H9 (cell line): ENCODE results near the gene KIAA0753. TPM values are rescaled to one million over a fixed set of nuclear protein-coding genes. Genes with fewer than 3 reads are reported as not detected.

Experiments used
- DNase-seq: peaks from one replicate; pipeline ENCODE4 v3.0.0-alpha.2; 2017
- H2AFZ ChIP-seq: one replicate; pipeline ENCODE4 v1.6.1; 2013; ENCODE audit warnings: mild to moderate bottlenecking, low read length, control low read depth, moderate library complexity
- H2AK5ac ChIP-seq: 2 replicates; pipeline ENCODE4 v1.6.1; 2013; ENCODE audit warnings: low read length, control low read depth, mixed read lengths; ENCODE audit not compliant: insufficient read length
- H2BK120ac ChIP-seq: one replicate; pipeline ENCODE4 v1.6.1; 2013; ENCODE audit warnings: low read depth, mild to moderate bottlenecking, low read length, control low read depth, inconsistent platforms; ENCODE audit not compliant: poor library complexity, severe bottlenecking
- H2BK12ac ChIP-seq: 2 replicates; pipeline ENCODE4 v1.6.1; 2013; ENCODE audit warnings: low read length, control low read depth, mixed read lengths, low read depth; ENCODE audit not compliant: insufficient read length
- H2BK15ac ChIP-seq: 2 replicates; pipeline ENCODE4 v1.6.1; 2013; ENCODE audit warnings: low read depth, low read length, control low read depth
- H2BK20ac ChIP-seq: one replicate; pipeline ENCODE4 v1.6.1; 2013; ENCODE audit warnings: low read depth, mild to moderate bottlenecking, low read length, control low read depth, inconsistent platforms; ENCODE audit not compliant: poor library complexity, severe bottlenecking
- H2BK5ac ChIP-seq: 2 replicates; pipeline ENCODE4 v1.6.1; 2013; ENCODE audit warnings: low read length, control low read depth, mixed read lengths; ENCODE audit not compliant: insufficient read length
- H3K14ac ChIP-seq: 2 replicates; pipeline ENCODE4 v1.6.1; 2013; ENCODE audit warnings: low read length, control low read depth; ENCODE audit not compliant: insufficient read depth
- H3K18ac ChIP-seq: 2 replicates; pipeline ENCODE4 v1.6.1; 2013; ENCODE audit warnings: low read depth, mild to moderate bottlenecking, mixed read lengths, low read length, control low read depth; ENCODE audit not compliant: insufficient read length
- H3K23ac ChIP-seq: 2 replicates; pipeline ENCODE4 v1.6.1; 2013; ENCODE audit warnings: low read length, control low read depth, mixed read lengths, low read depth; ENCODE audit not compliant: insufficient read length
- H3K23me2 ChIP-seq: 2 replicates; pipeline ENCODE4 v1.6.1; 2013; ENCODE audit warnings: low read depth, mild to moderate bottlenecking, mixed read lengths, low read length, control low read depth; ENCODE audit not compliant: insufficient read length, poor library complexity, severe bottlenecking
- H3K27ac ChIP-seq: 2 replicates; pipeline ENCODE4 v1.5.1; 2013; ENCODE audit warnings: low read length, control low read depth, mixed read lengths, low read depth; ENCODE audit not compliant: insufficient read length
- H3K27me3 ChIP-seq: 2 replicates; pipeline ENCODE4 v1.6.1; 2013; ENCODE audit warnings: low read length, control low read depth, inconsistent platforms; ENCODE audit not compliant: insufficient read depth
- H3K4ac ChIP-seq: 2 replicates; pipeline ENCODE4 v1.6.1; 2013; ENCODE audit warnings: low read depth, mild to moderate bottlenecking, control low read depth, inconsistent platforms, low read length, moderate library complexity
- H3K4me1 ChIP-seq: 2 replicates; pipeline ENCODE4 v1.6.1; 2013; ENCODE audit warnings: low read length, control low read depth, inconsistent platforms; ENCODE audit not compliant: insufficient read depth
- H3K4me2 ChIP-seq: 2 replicates; pipeline ENCODE4 v1.6.1; 2013; ENCODE audit warnings: low read length, control low read depth, mixed read lengths; ENCODE audit not compliant: insufficient read length, insufficient read depth
- H3K56ac ChIP-seq: 2 replicates; pipeline ENCODE4 v1.6.1; 2013; ENCODE audit warnings: low read depth, mild to moderate bottlenecking, mixed read lengths, low read length, control low read depth; ENCODE audit not compliant: insufficient read length
- H3K79me1 ChIP-seq: 2 replicates; pipeline ENCODE4 v1.6.1; 2013; ENCODE audit warnings: low read depth, mild to moderate bottlenecking, moderate library complexity, low read length, control low read depth, inconsistent platforms; ENCODE audit not compliant: insufficient read depth, poor library complexity, severe bottlenecking
- H3K79me2 ChIP-seq: 2 replicates; pipeline ENCODE4 v1.6.1; 2013; ENCODE audit warnings: low read length, control low read depth, inconsistent platforms; ENCODE audit not compliant: insufficient read depth
- H3K9ac ChIP-seq: 2 replicates; pipeline ENCODE4 v1.6.1; 2013; ENCODE audit warnings: low read length, control low read depth, mixed read lengths; ENCODE audit not compliant: insufficient read length; ENCODE audit errors: extremely low read depth
- H3K9me3 ChIP-seq: one replicate; pipeline ENCODE4 v1.6.1; 2013; ENCODE audit warnings: low read depth, low read length, inconsistent platforms; ENCODE audit not compliant: control insufficient read depth
- H3T11ph ChIP-seq: one replicate; pipeline ENCODE4 v1.6.1; 2013; ENCODE audit warnings: mild to moderate bottlenecking, low read length, control low read depth, inconsistent platforms
- H4K20me1 ChIP-seq: one replicate; pipeline ENCODE4 v1.6.1; 2013; ENCODE audit not compliant: control insufficient read depth, insufficient read length, insufficient read depth
- H4K5ac ChIP-seq: 2 replicates; pipeline ENCODE4 v1.6.1; 2013; ENCODE audit warnings: low read depth, mild to moderate bottlenecking, mixed read lengths, low read length, control low read depth; ENCODE audit not compliant: insufficient read length
- H4K8ac ChIP-seq: replicated peaks from 2 replicates; pipeline ENCODE4 v1.6.1; 2013; ENCODE audit warnings: low read length, control low read depth, mixed read lengths, low read depth; ENCODE audit not compliant: insufficient read length
- H4K91ac ChIP-seq: 2 replicates; pipeline ENCODE4 v1.6.1; 2013; ENCODE audit warnings: low read depth, mild to moderate bottlenecking, moderate library complexity, mixed read lengths, low read length, control low read depth; ENCODE audit not compliant: insufficient read length
- H3K27ac Mint-ChIP-seq, 3 experiments: 2 replicates in 2 of 3; 3 replicates in 1 of 3; pipeline ENCODE4 v1.8.0; 2020 to 2021; ENCODE audit warnings: mixed read lengths in 3 of 3, mild to moderate bottlenecking in 1 of 3, moderate library complexity in 1 of 3
- H3K27me3 Mint-ChIP-seq: 2 replicates; pipeline ENCODE4 v1.8.0; 2021; ENCODE audit warnings: low read depth, mild to moderate bottlenecking, moderate library complexity, mixed read lengths
- H3K36me3 Mint-ChIP-seq, 3 experiments: 2 replicates in 2 of 3; 3 replicates in 1 of 3; pipeline ENCODE4 v1.8.0; 2020 to 2021; ENCODE audit warnings: low read depth in 3 of 3, mixed read lengths in 3 of 3; ENCODE audit not compliant: insufficient read depth in 1 of 3
- H3K4me1 Mint-ChIP-seq, 2 experiments: 2 replicates each; pipeline ENCODE4 v1.8.0; 2020; ENCODE audit warnings: mixed read lengths in 2 of 2
- H3K4me3 Mint-ChIP-seq, 2 experiments: 2 replicates in 1 of 2; 3 replicates in 1 of 2; pipeline ENCODE4 v1.8.0; 2020 to 2021; ENCODE audit warnings: mild to moderate bottlenecking in 2 of 2, mixed read lengths in 2 of 2, moderate library complexity in 1 of 2
- H3K9me3 Mint-ChIP-seq, 2 experiments: 2 replicates in 1 of 2; 3 replicates in 1 of 2; pipeline ENCODE4 v1.8.0; 2020; ENCODE audit warnings: mild to moderate bottlenecking in 2 of 2, mixed read lengths in 2 of 2, moderate library complexity in 1 of 2
- WGBS: extraction: QIAGEN DNeasy Blood & Tissue Kit; methylation state at CpG from one replicate; pipeline ENCODE4 v1.1.7; 2013; ENCODE audit warnings: missing lambda C conversion rate, low lambda C conversion rate, mixed read lengths; ENCODE audit not compliant: insufficient read length; ENCODE audit errors: extremely low coverage; 5-methylcytosine and 5-hydroxymethylcytosine counted together
- total RNA-seq: library from RNA; stranded (reverse); gene quantifications from 2 replicates; pipeline ENCODE4 v1.2.1, GENCODE V29; 2021
- TF ChIP-seq, protein P1 (sequence below): fragments of 200-600 bp; sonication (generic); conservative IDR thresholded peaks from 3 replicates; pipeline ENCODE4 v1.8.0; 2021; ENCODE audit warnings: antibody characterized with exemption, mild to moderate bottlenecking

KIAA0753 gene
- total RNA-seq, 1 experiment from 2014 or later: 37.2 TPM

DNA sequence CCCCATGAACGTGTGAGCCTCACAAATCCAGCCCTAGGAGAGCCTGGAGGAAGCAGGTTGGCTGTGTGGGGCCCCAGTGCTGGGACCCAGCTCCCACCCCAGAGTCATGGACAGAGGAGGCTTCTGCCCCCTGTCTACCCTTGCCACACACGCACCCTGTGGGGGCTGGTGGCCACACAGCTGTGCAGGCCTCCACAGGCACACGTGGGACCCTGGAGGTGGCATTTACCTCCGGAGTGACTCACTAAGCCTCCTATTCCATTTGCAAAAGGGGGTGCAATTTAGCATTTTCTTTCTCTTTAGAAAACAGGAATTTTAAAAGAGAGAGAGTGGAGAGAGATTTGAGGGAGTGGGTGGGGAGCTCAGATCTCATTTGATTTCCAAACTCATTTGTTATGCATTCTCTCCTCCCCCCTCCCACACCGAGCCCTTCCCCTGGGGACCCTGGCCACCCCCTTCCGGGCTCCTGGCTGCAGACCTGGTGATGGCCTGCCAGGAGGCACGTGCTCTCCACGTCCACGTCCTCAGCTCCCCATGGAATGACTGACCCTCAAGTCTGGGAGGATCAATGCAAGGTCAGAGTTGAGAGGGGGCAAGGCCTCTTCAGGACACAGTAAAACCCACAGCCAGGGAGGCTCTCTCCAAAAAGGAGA, 91.0 kb downstream of the KIAA0753 start:
- H4K91ac ChIP-seq: no peak overlapping the region
- H3K27ac ChIP-seq: no peak overlapping the region
- no peak overlapping the region for H3K9ac ChIP-seq
- H3K4ac ChIP-seq: no peak overlapping the region
- WGBS: no CpG with 5 or more reads among the region's 9 CpGs
- Mint-ChIP-seq H3K36me3 (no peaks in the 10 kb centered on the region), H3K4me1 (peaks cover 46 to 58% of the 10 kb centered on the region in 2 experiments), H3K9me3 (no peaks in the 10 kb centered on the region), H3K27ac (peak overlapping the region in 2 of 3 experiments; percentile 22 to 39; a peak in 1 of 7 replicates), H3K27me3 (peaks cover 26% of the 10 kb centered on the region), H3K4me3 (no peak overlapping the region)
- no peak overlapping the region for H3K18ac ChIP-seq
- H3K56ac ChIP-seq: no peak overlapping the region
- TF ChIP-seq, protein P1, sequence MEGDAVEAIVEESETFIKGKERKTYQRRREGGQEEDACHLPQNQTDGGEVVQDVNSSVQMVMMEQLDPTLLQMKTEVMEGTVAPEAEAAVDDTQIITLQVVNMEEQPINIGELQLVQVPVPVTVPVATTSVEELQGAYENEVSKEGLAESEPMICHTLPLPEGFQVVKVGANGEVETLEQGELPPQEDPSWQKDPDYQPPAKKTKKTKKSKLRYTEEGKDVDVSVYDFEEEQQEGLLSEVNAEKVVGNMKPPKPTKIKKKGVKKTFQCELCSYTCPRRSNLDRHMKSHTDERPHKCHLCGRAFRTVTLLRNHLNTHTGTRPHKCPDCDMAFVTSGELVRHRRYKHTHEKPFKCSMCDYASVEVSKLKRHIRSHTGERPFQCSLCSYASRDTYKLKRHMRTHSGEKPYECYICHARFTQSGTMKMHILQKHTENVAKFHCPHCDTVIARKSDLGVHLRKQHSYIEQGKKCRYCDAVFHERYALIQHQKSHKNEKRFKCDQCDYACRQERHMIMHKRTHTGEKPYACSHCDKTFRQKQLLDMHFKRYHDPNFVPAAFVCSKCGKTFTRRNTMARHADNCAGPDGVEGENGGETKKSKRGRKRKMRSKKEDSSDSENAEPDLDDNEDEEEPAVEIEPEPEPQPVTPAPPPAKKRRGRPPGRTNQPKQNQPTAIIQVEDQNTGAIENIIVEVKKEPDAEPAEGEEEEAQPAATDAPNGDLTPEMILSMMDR: no peak; the same call in 2 of the 3 replicates
- H3K4me1 ChIP-seq: peaks cover 4% of the 10 kb centered on the region; the same call in 1 of the 2 replicates
- H2BK12ac ChIP-seq: no peak overlapping the region
- H3K79me2 ChIP-seq: no peaks in the 10 kb centered on the region
- H2BK5ac ChIP-seq: no peak overlapping the region
- H3K79me1 ChIP-seq: no peaks in the 10 kb centered on the region
- no peak overlapping the region for H4K5ac ChIP-seq
- H3K23ac ChIP-seq: no peak overlapping the region
- no peak overlapping the region for H2AFZ ChIP-seq
- H3T11ph ChIP-seq: no peak overlapping the region
- no peaks in the 10 kb centered on the region for H4K20me1 ChIP-seq
- no peak overlapping the region for H2BK20ac ChIP-seq
- no peak overlapping the region for H2BK120ac ChIP-seq
- H4K8ac ChIP-seq: no peak overlapping the region
- no peaks in the 10 kb centered on the region for H3K9me3 ChIP-seq
- DNase-seq: no peak
- H2AK5ac ChIP-seq: no peak overlapping the region
- H3K14ac ChIP-seq: no peak overlapping the region
- no peak overlapping the region for H3K4me2 ChIP-seq
- H3K27me3 ChIP-seq: no peaks in the 10 kb centered on the region; the same call in 1 of the 2 replicates
- no peaks in the 10 kb centered on the region for H3K23me2 ChIP-seq
- no peak overlapping the region for H2BK15ac ChIP-seq
